Activated CD8-positive, alpha-beta memory T cell treated with anti-CD3 and anti-CD28 coated beads for 4 hours (primary cell): ENCODE results near the gene GTPBP6.
"Not testable (repeated sequence)": the region's sequence is repeated elsewhere in the genome, so short reads cannot be mapped to it uniquely, and the experiment has no call there.

Experiments
- DNase-seq, 2 donors: peaks; one replicate each; pipeline ENCODE4 v3.0.0-alpha.2; 2020; ENCODE audit warnings: low read depth in 2 of 2

Gene GTPBP6

GRCh38 chrX:335758-336155 is 17.2 kb upstream of the GTPBP6 start:
- DNase-seq: no peak

GRCh38 chrX:334971-335757 is 16.6 kb upstream of the GTPBP6 start:
- DNase-seq: no peak

- DNase-seq: no peak
Observed at GRCh38 chrX:334331-334891, 15.8 kb upstream of the GTPBP6 start.

GRCh38 chrX:333611-334311 is 15.2 kb upstream of the GTPBP6 start:
- DNase-seq: no peak

GRCh38 chrX:332916-333610 is 14.5 kb upstream of the GTPBP6 start:
- DNase-seq: no peak

- no peak for DNase-seq
Observed at GRCh38 chrX:332496-332860, 13.9 kb upstream of the GTPBP6 start.

- DNase-seq: no peak
Observed at GRCh38 chrX:331825-332495, 13.4 kb upstream of the GTPBP6 start.

- DNase-seq: no peak
Observed at GRCh38 chrX:331151-331824, 12.7 kb upstream of the GTPBP6 start.

GRCh38 chrX:330726-331150 is 12.1 kb upstream of the GTPBP6 start:
- DNase-seq: no peak

GRCh38 chrX:330141-330725 is 11.6 kb upstream of the GTPBP6 start:
- not testable (repeated sequence) for DNase-seq

- DNase-seq: no peak
Observed at GRCh38 chrX:329291-329910, 10.8 kb upstream of the GTPBP6 start.

GRCh38 chrX:327660-328126 is 9.1 kb upstream of the GTPBP6 start:
- DNase-seq: no peak

GRCh38 chrX:324664-325063 is 6.1 kb upstream of the GTPBP6 start:
- not testable (repeated sequence) for DNase-seq

GRCh38 chrX:323721-324628 is 5.4 kb upstream of the GTPBP6 start:
- DNase-seq: no peak

- DNase-seq: no peak
Observed at GRCh38 chrX:320126-320783, 1.7 kb upstream of the GTPBP6 start.

- no peak for DNase-seq
Observed at GRCh38 chrX:319579-320125, 1.1 kb upstream of the GTPBP6 start.

- peak; percentile 89 to 96 for DNase-seq
Observed at GRCh38 chrX:318068-318738, 393 bp downstream of the GTPBP6 start.
